ENCODE results near the gene PPP3CA.

GRCh38 chr4:101251261-101251660, 96.1 kb downstream of the PPP3CA start:
- TF ChIP-seq CTCF (IDR thresholded peaks at IDR 0.05; ENCODE audit: low read depth, low read length), result no peak
- TF ChIP-seq POLR2A (IDR thresholded peaks at IDR 0.05; ENCODE audit: extremely low read depth, insufficient read length), result no peak

All from NB4 (cell line).